GM12801 (cell line): Measurements from ENCODE around the gene TTC34.

Experiments
- TF ChIP-seq, protein P1 (sequence below): IDR thresholded peaks from one replicate; pipeline ENCODE4 v1.5.1; 2011; ENCODE audit warnings: control low read depth; ENCODE audit not compliant: insufficient read length; ENCODE audit errors: extremely low read depth

The TTC34 gene

DNA sequence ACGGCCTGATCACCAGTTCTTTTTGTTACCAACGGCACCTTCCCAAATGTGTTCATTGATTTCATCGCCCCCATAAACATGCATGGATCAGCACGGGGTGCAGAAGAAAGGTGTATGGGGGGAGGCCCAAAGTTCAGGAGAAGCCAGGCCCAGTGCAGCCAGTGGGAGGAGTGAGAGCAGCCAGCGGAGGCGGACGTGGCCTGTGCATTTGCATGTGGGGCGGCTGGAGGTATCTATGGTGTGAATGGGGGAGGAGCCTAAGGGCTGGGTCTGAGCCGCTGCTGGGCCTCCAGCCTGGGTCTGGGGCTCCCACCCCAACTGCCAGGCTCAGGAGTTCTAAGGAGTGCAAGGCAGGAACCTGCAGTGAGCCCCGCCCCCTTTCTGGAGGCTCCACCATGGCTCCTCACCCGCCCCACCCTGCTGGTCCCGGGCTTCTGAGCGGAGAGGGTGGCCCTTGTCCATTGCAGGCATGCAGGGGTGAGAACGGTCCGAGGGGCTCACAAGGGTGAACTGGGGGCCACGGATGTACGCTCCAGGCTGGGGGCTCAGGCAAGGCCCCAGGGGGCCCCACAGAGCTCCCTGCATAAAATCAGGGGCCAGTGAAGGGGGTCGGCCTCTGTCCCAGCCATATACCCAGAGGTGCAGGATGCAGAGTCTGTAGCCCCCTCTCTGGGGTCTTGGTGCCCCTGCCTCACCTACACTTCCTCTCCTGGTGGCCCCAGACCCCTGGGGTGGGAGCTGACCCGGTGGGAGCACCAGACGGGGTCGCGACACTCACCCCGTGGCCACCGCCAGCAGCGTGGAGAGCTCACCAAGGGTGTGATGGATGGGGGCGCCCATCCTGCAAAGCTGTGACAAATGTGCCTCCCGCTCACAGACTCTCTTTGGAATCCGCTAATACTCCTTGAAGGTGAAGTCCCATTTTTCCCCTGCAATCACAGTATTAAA lies 31.3 kb upstream of the TTC34 start:
- TF ChIP-seq, protein P1, sequence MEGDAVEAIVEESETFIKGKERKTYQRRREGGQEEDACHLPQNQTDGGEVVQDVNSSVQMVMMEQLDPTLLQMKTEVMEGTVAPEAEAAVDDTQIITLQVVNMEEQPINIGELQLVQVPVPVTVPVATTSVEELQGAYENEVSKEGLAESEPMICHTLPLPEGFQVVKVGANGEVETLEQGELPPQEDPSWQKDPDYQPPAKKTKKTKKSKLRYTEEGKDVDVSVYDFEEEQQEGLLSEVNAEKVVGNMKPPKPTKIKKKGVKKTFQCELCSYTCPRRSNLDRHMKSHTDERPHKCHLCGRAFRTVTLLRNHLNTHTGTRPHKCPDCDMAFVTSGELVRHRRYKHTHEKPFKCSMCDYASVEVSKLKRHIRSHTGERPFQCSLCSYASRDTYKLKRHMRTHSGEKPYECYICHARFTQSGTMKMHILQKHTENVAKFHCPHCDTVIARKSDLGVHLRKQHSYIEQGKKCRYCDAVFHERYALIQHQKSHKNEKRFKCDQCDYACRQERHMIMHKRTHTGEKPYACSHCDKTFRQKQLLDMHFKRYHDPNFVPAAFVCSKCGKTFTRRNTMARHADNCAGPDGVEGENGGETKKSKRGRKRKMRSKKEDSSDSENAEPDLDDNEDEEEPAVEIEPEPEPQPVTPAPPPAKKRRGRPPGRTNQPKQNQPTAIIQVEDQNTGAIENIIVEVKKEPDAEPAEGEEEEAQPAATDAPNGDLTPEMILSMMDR, result no peak

DNA sequence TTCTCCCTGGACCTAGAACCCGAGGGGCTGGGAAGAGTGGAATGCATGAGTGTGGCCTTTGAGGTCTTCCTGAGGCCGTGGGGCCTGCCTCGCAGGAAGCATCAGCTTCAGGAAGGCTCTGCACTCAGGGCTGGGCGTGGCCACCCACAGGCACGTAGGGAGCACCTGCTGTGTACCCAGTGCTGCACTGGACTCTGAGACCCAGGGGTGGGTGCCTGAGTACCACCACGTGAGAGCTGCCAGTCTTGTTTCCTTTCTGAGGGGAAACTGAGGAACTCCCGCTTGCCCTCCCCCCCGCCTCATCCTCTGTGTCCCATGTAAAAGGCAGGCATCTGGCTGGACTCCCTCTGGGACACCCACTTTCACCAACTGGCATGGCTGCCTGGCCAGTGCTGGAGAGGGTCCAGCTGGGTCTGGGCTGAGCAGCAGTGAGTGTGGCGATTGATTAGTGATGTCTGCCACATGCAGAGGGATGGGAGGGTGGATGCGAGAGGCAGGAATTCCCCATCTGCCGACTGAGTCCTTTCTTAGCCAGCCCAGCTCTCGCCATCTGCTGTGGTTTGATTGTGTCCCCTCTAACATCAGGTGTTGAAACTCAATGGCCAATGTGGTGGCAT lies 30.2 kb upstream of the TTC34 start:
- TF ChIP-seq, protein P1, result no peak

DNA sequence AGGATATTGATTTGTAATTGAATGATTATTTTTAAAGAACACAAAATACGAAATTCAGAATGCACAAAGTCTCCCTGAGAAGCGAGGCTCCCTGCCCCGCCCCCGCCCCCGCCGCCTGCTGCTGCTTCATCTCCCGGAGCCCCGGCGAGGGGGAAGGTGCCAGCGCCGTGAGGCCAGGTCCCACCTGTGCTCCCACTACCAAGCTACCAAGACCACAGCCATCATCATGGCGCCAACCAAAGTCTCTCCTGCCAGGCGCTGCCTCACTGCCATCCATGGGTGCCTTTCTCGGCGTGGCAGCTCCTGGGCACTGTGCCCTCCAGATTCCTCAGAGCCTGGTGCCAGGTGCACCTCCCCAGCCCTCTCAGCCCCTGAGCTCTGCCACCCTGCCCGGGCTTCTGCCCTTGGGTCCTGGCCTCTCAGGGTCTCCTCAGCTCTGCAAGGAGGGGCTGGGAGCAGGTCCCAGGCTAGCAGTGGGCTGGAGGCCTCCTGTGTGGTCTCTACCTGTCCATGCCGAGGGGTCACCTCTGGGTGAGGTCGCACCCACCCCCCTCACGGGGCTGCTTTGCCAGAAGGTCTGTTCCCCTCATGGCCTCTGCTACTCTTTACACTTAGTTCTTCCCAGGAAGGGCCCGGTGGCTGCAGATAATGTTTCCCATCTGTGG lies 29.4 kb upstream of the TTC34 start:
- TF ChIP-seq, protein P1, result no peak

DNA sequence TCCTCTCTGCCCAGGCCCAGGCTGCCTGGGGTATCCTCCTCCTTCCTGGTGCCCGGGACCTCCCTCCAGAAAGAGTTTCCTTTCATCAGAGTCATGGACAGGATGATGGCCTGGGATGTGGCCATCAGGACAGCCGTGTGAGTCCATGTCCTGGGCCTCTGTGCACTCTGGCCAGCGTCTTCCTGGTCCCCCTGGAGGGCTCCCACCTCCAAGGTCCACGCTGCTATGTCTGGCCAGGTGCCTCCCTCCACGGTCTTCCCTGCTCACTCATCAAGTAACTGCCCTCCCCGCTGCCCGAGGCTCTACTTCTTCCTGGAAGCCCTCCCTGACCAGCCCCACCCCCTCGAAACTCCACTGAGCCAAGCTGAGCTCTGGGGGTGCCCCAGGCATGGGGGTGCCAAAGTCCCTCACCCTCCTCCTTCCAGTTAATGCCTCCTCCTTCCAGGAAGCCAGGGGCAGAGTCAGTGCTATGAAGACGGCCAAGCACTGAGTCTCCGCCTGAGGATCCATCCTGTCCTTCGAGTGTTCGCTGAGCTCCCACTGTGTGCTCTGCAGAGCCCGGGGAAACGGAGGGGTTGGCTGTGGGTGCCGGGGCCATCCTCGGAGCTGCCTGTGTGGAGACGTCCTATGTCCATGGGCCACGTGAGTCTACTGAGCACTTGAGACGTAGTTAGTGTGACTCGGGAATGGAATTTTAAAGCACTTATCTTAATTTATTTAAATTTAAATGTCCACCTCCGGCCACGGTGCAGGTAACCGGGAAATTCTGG lies 28.5 kb upstream of the TTC34 start:
- TF ChIP-seq, protein P1, result no peak

DNA sequence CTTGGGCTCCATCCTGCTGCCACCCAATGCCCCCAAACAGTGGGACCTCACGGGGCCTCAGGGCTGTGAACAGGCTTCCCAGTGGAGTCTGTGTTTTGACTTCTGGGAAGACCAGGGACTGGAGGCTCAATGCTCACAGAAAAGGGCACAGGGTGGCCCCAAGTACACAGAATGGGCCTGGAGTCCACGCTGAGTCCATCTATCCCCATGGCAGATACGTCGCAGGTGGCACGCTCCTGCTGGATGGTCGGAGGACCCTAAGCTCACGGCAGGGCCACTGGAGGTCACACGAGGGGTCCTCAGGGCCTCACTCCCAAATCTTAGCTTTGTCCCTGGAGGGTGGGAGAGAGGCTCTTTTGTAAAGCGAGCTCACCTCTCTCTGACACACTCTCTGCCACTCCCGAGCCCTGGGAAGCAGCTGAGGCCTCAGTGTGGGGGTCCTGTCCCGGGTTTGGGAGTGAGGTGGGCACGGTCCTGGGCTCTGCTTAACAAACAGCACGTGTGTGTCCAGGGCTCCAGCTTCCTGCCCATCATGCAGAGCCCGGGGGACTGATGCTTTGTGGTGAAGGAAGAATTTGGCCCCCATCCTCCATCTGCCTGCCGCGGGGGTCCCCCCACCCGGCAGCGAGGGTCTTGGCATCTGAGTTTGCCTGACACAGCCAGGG lies 27.2 kb upstream of the TTC34 start:
- TF ChIP-seq, protein P1, result no peak

DNA sequence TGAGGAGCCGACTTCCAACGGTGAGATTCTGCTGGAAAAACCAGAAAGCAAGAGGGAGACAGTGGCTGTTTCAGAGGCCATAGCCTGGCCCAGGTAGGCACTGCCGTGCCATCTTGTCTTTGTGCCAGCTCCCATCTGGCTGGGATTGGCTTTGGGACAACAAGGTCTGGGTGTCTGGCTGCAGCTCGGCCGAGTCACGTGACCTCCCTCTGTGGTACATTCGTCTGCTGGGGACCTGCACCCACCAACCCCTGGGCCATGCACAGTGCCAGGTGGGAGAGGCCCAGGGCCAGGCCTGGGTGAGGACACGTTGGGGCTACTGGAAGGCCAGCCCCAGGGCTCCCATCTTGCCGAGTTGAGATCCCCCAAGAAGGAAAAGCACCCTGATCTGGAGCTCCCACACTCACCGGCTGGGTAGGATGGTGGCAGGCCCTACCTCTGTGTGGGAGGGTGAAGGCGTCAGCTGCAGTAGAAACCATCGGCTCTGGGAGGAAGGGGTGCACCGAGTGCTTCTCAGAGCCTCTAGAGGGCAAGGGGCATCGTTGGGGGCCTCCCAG lies 25.3 kb upstream of the TTC34 start:
- TF ChIP-seq, protein P1, result no peak
